ENCODE measurements around the gene DZIP3. TPM values are rescaled to one million over a fixed set of nuclear protein-coding genes. Genes with fewer than 3 reads are reported as not detected.

Gene DZIP3
- total RNA-seq, 2 donors from 2014 or later = 3.6 to 8.8 TPM

DNA sequence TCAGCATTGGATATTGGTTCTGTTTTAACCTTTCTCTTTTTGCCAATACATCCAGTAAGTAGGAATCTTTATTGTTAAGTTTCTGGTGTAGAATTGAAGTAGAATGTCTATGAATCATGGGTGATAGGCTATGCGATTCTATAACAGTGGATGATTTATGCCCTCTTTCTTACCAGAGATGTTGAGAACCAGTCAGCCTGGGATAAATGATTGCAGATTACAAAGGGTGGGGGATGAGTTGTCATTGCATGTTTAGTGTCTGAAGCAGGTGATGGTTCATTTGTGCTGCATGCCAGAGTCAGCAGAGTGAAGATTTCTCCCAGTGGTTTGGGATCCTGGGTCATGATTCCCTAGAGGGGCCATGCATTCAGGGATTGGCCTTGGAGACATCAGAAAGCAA lies 153.4 kb downstream of the DZIP3 start:
- DNase-seq (no peak), ATAC-seq (no peak)
- Histone ChIP-seq H3K36me3 (replicated peaks in 1 of 2; ENCODE audit: insufficient read depth in 1 of 2, low read depth in 2 of 2) (no peaks in the 10 kb centered on the region), H3K9me3 (peaks cover 0 to 3% (median 0%) of the 10 kb centered on the region in 3 donors), H3K4me1 (no peaks in the 10 kb centered on the region), H3K27ac (no peak overlapping the region), H3K27me3 (no peaks in the 10 kb centered on the region), H3K4me3 (no peak overlapping the region)
- intact Hi-C loops (cut with DNase I) = no loop called here
- 78 to 93% methylated on average over 1 of the region's 1 CpG for WGBS, 2 donors
- no peak for TF ChIP-seq POLR2A (IDR thresholded peaks at IDR 0.05)
- TF ChIP-seq, protein P1, sequence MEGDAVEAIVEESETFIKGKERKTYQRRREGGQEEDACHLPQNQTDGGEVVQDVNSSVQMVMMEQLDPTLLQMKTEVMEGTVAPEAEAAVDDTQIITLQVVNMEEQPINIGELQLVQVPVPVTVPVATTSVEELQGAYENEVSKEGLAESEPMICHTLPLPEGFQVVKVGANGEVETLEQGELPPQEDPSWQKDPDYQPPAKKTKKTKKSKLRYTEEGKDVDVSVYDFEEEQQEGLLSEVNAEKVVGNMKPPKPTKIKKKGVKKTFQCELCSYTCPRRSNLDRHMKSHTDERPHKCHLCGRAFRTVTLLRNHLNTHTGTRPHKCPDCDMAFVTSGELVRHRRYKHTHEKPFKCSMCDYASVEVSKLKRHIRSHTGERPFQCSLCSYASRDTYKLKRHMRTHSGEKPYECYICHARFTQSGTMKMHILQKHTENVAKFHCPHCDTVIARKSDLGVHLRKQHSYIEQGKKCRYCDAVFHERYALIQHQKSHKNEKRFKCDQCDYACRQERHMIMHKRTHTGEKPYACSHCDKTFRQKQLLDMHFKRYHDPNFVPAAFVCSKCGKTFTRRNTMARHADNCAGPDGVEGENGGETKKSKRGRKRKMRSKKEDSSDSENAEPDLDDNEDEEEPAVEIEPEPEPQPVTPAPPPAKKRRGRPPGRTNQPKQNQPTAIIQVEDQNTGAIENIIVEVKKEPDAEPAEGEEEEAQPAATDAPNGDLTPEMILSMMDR (IDR thresholded peaks at IDR 0.05) = no peak

Small RNA genes lying within 50 kb of the gene (small RNA-seq; reads per million reads assigned to genes)
- not detected for gene AC092185.1
- gene RF00156 = not detected

Other genes with a start within 250 kb of the DZIP3 start
- gene MYH15, start 79.1 kb upstream of the DZIP3 start, total RNA-seq = not detected
- gene CIP2A, start 284 bp upstream of the DZIP3 start, total RNA-seq = 1 to 10 TPM in 1 of 2 donors, under 1 TPM in 1; 0.33 to 3.6 TPM
- gene RETNLB, start 167.7 kb downstream of the DZIP3 start, total RNA-seq = not detected
- not detected for gene TRAT1, start 233.1 kb downstream of the DZIP3 start, total RNA-seq

All from body of pancreas (tissue), 4 donors.